ENCODE results near the gene GPC5. TPM values are rescaled to one million over a fixed set of nuclear protein-coding genes. Genes with fewer than 3 reads are reported as not detected.

The GPC5 gene
- total and polyA plus RNA-seq, 2 of the 8 experiments (the other 6 are each of a cell fraction or from before 2014, with no cell fraction given) = 0.20 to 0.39 TPM

GRCh38 chr13:92781965-92782690 lies 1383.7 kb downstream of the GPC5 start:
- ChIA-PET CTCF (ENCODE audit: partially characterized antibody) (interaction anchor here (1.0 to 1.2 kb wide), 2 partner anchors 14 to 24 kb away, joined by 3 read pairs; no protein-coding TSS in a partner anchor), POLR2A (ENCODE audit: partially characterized antibody) (no interaction called here)
- H3K4me1 ChIP-seq (replicated peaks in 1 of 4; ENCODE audit: control insufficient read depth in 3 of 4, insufficient read depth in 4 of 4, low read length in 3 of 4) = no peaks in the 10 kb centered on the region
- no peak overlapping the region for H4K5ac ChIP-seq (ENCODE audit: insufficient read length, low read depth, low read length)
- H2BK120ac ChIP-seq (replicated peaks; ENCODE audit: low read depth, low read length) = no peak overlapping the region
- H3K18ac ChIP-seq (ENCODE audit: extremely low read depth, low read length) = no peak overlapping the region
- no peak overlapping the region for H2BK12ac ChIP-seq (ENCODE audit: low read depth, low read length)
- H2BK5ac ChIP-seq (ENCODE audit: low read depth, low read length) = no peak overlapping the region
- H3K4me2 ChIP-seq (ENCODE audit: insufficient read depth in 1 of 2, low read depth in 2 of 2, low read length in 2 of 2) = no peak overlapping the region
- no peak overlapping the region for H3K9ac ChIP-seq (replicated peaks in 1 of 4; ENCODE audit: extremely low read depth in 1 of 4, low read depth in 3 of 4, low read length in 3 of 4)
- H3K27me3 ChIP-seq (replicated peaks in 1 of 4; ENCODE audit: control insufficient read depth in 3 of 4, extremely low read depth in 1 of 4, insufficient read depth in 3 of 4, low read length in 3 of 4) = no peaks in the 10 kb centered on the region
- H3K79me1 ChIP-seq (ENCODE audit: low read depth, low read length) = no peaks in the 10 kb centered on the region
- no peak overlapping the region for H4K8ac ChIP-seq (ENCODE audit: extremely low read depth, insufficient read depth, low read length)
- H4K91ac ChIP-seq (replicated peaks; ENCODE audit: insufficient read length, low read length) = no peak overlapping the region
- H3K27ac ChIP-seq (ENCODE audit: low read depth, low read length) = no peak overlapping the region
- H3K23ac ChIP-seq (ENCODE audit: insufficient read length) = no peak overlapping the region
- no peak overlapping the region for H3K14ac ChIP-seq (ENCODE audit: insufficient read length)
- no peak overlapping the region for H2BK15ac ChIP-seq (ENCODE audit: low read length)
- 90% methylated on average over 7 of the region's 7 CpGs; no CpG with 5 or more reads in 1 of the 2 experiments for WGBS, 2 experiments (ENCODE audit: extremely low coverage in 1 of 2, insufficient coverage in 1 of 2, insufficient read length in 1 of 2, insufficient replicate concordance in 2 of 2, low coverage in 1 of 2, low lambda C conversion rate in 2 of 2, missing lambda C conversion rate in 1 of 2)
- H3K4me3 ChIP-seq (ENCODE audit: extremely low read depth in 1 of 4, insufficient read depth in 2 of 4, low read depth in 3 of 4, low read length in 4 of 4) = no peak overlapping the region
- H2AFZ ChIP-seq (ENCODE audit: low read length) = no peak overlapping the region
- no peak overlapping the region for H2BK20ac ChIP-seq (ENCODE audit: low read length)
- DNase-seq (ENCODE audit: low read depth in 1 of 2, low spot score in 2 of 2) = no peak
- H3K9me3 ChIP-seq (ENCODE audit: insufficient read depth in 2 of 2, low read depth in 1 of 2, low read length in 1 of 2) = no peaks in the 10 kb centered on the region
- no peak for FAIRE-seq
- H3K36me3 ChIP-seq (ENCODE audit: control insufficient read depth in 2 of 4, insufficient read depth in 4 of 4, low read length in 3 of 4) = no peaks in the 10 kb centered on the region
- H4K20me1 ChIP-seq (replicated peaks in 1 of 2; ENCODE audit: control insufficient read depth in 1 of 2, insufficient read depth in 2 of 2, low read length in 2 of 2) = no peaks in the 10 kb centered on the region
- H3K23me2 ChIP-seq (ENCODE audit: low read depth, low read length) = peaks cover 1% of the 10 kb centered on the region; the same call in 1 of the 2 replicates
- no peak overlapping the region for H3K4ac ChIP-seq (replicated peaks; ENCODE audit: insufficient read length, low read depth, low read length)
- H3K56ac ChIP-seq (replicated peaks; ENCODE audit: insufficient read length, low read depth, low read length) = no peak overlapping the region
- no peaks in the 10 kb centered on the region for H3K79me2 ChIP-seq (ENCODE audit: control insufficient read depth in 1 of 2, insufficient read depth in 2 of 2, low read length in 2 of 2)
- no peak overlapping the region for H2AK5ac ChIP-seq (ENCODE audit: low read depth, low read length)
- TF ChIP-seq KDM1A (IDR thresholded peaks at IDR 0.05; ENCODE audit: borderline replicate concordance, low read length) (no peak), JUN (IDR thresholded peaks at IDR 0.05; ENCODE audit: low read depth, low read length) (no peak), POU5F1 (IDR thresholded peaks at IDR 0.05; ENCODE audit: low read depth, low read length) (no peak), RBBP5 (IDR thresholded peaks at IDR 0.05; ENCODE audit: borderline replicate concordance, low read depth, low read length) (no peak), TCF12 (IDR thresholded peaks at IDR 0.05; ENCODE audit: low read depth, low read length) (no peak), SP2 (IDR thresholded peaks at IDR 0.05; ENCODE audit: low read length) (no peak), HDAC2 (IDR thresholded peaks at IDR 0.05; ENCODE audit: borderline replicate concordance in 1 of 2, low read depth in 2 of 2, low read length in 2 of 2) (no peak), POLR2A (IDR thresholded peaks at IDR 0.05; ENCODE audit: control extremely low read depth in 1 of 2, low read depth in 2 of 2, low read length in 2 of 2) (no peak), SP4 (IDR thresholded peaks at IDR 0.05; ENCODE audit: low read length) (no peak), TAF1 (IDR thresholded peaks at IDR 0.05; ENCODE audit: low read depth, low read length) (no peak), RAD21 (IDR thresholded peaks at IDR 0.05 in 1 of 2, conservative IDR thresholded peaks at IDR 0.05 in 1 of 2; ENCODE audit: low read depth in 2 of 2, low read length in 2 of 2) (no peak), SAP30 (IDR thresholded peaks at IDR 0.05; ENCODE audit: insufficient read depth, insufficient replicate concordance, low read length) (no peak), SIRT6 (IDR thresholded peaks at IDR 0.05; ENCODE audit: low read length) (no peak), SRF (IDR thresholded peaks at IDR 0.05; ENCODE audit: low read depth, low read length) (no peak)

All from H1 (cell line).